ENCODE results near the gene MT1E.

MT1E gene

DNA sequence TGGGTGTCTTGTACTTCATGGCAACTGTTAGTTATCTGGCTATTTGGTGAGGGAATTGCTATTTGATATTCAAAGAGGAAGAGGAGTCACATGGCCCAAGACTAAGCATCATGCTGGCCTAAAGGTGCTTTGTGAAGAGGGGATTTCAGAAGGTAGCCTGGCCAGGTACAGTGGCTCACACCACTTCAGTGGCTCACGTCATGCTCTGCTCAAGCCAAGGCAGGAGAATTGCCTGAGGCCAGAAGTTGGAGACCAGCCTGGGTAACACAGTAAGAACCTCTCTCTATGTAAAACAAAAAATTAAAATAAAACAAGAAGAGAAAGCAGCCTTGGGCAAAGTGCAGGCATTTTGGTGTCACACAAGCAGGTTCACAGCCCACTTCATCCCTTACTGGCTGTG, 19.7 kb downstream of the MT1E start:
- TF ChIP-seq, protein P1, sequence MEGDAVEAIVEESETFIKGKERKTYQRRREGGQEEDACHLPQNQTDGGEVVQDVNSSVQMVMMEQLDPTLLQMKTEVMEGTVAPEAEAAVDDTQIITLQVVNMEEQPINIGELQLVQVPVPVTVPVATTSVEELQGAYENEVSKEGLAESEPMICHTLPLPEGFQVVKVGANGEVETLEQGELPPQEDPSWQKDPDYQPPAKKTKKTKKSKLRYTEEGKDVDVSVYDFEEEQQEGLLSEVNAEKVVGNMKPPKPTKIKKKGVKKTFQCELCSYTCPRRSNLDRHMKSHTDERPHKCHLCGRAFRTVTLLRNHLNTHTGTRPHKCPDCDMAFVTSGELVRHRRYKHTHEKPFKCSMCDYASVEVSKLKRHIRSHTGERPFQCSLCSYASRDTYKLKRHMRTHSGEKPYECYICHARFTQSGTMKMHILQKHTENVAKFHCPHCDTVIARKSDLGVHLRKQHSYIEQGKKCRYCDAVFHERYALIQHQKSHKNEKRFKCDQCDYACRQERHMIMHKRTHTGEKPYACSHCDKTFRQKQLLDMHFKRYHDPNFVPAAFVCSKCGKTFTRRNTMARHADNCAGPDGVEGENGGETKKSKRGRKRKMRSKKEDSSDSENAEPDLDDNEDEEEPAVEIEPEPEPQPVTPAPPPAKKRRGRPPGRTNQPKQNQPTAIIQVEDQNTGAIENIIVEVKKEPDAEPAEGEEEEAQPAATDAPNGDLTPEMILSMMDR (conservative IDR thresholded peaks at IDR 0.05) = no peak
- TF ChIP-seq ZFX (IDR thresholded peaks at IDR 0.05) = no peak
- H3K27ac ChIP-seq = no peak overlapping the region

DNA sequence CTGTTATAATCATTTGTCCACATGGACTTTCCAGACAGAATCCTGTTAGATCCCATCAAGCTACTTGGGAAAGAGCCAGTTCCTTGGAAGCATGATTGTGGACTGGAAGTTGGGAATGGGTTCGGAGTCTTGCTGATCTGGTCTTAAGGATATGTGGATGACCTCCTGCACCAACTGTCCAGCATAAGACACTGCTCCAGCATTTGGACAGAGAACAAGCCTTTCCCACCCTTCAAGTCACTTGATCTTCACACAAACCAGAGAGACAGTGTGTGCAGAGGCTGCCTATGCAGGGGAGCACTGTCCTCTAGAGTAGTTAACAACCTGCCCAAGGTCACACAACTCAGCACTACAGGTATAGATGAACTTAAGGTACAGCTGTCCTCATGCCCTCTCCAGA, 20.3 kb downstream of the MT1E start:
- H3K27ac ChIP-seq = no peak overlapping the region
- TF ChIP-seq ZFX (IDR thresholded peaks at IDR 0.05) = no peak
- TF ChIP-seq, protein P1 (conservative IDR thresholded peaks at IDR 0.05) = no peak

DNA sequence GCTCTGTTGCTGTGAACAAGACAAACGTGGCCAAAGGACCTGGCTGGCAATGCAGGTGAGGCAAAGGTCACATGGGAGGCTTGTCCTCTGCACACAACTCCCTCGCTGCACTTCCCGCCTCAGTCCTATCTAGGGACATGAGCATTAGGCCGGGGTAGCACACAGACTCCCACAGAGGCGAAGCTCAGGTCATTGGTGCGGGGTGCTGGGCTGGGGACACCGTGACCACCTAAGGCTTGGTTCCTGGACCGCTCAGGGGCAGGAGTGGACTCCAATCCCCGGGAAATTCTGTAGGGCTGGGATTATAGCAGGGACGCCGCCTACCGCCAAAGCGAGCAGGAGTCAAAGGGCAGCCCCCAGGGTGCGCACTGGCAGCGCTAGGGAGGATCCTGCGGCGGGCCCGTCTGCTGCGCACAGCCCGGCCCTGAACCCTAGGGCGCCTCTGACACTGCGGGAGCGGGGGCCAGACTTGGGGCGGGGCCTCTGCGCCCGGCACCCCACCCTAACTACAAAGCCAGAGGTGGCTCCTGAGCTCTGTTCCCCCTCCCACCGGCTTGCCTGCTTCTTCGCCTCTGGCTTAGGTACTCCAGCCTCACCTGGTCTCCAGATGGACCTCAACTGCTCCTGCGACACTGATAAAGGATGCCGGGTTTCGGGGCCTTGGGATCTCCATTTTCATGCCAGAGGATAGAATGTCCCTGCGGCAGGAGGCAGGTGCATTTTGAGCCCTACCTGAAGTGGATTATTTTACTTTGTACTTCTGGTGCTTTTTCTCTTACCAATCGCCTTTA, 22.3 kb downstream of the MT1E start:
- no peak overlapping the region for H3K27ac ChIP-seq
- no peak for TF ChIP-seq ZFX (IDR thresholded peaks at IDR 0.05)
- TF ChIP-seq, protein P1 (conservative IDR thresholded peaks at IDR 0.05) = no peak

DNA sequence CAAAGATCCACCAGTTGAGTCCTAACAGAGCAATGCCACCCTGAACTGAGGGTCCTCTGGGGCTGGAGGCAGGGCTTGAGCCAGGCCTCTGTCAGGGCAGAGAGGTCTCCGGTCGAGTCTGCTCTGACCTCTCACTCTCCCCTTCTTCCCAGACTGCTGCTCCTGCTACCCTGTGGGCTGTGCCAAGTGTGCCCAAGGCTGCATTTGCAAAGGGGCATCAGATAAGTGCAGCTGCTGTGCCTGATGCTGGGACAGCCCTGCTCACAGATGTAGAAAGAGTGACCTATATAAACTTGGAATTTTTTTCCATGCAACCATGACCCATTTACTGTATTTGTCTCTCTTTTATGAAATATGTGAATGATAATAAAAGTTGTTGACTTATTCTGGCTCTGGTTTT, 23.7 kb downstream of the MT1E start:
- TF ChIP-seq ZFX (IDR thresholded peaks at IDR 0.05) = no peak
- TF ChIP-seq, protein P1 (conservative IDR thresholded peaks at IDR 0.05) = no peak
- H3K27ac ChIP-seq = no peak overlapping the region

DNA sequence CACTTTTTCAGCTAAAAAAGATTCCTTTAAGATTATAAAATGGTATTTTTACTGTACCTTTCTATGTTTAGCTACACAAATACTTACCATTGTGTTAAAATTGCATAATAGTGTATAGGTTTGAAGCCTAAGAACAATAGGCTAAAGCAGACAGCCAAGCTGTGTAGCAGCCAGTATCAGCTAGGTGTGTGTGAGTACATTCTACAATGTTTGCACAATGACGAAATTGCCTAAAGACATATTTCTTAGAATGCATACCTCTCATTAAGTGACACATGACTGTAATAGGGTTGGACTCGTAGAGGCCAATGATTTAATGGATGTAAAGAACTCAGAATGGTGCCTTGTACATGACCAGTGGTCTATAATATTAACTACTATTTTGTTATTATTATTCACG, 24.2 kb downstream of the MT1E start:
- TF ChIP-seq, protein P1 (conservative IDR thresholded peaks at IDR 0.05) = no peak
- TF ChIP-seq ZFX (IDR thresholded peaks at IDR 0.05) = no peak
- H3K27ac ChIP-seq = no peak overlapping the region

DNA sequence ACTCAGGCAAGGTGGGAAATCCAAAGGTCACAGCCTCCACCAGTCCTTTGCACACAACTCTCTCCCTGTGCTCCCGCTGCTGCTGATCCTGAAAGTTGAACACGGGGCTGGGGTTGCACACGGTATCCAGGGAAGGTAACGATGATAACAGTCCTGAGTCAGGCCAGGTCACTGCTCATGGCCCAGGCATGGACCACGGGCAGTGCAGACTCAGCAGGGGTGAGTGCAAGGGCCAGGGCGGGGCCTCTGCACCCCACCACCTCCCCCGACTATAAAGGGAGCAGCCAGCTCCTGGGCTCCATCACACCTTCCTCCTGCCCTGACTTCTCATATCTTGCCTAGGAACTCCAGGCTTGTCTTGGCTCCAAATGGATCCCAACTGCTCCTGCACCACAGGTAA, 26.0 kb downstream of the MT1E start, which contains the start of gene MT1B:
Gene MT1B (plus strand): TSS at position 301 of the 400 bp plus-strand sequence. CDS start 68 bp downstream, at position 369.
- no peak within 1 kb of the TSS for H3K27ac ChIP-seq
- TF ChIP-seq ZFX (IDR thresholded peaks at IDR 0.05) = no peak
- TF ChIP-seq, protein P1 (conservative IDR thresholded peaks at IDR 0.05) = no peak

DNA sequence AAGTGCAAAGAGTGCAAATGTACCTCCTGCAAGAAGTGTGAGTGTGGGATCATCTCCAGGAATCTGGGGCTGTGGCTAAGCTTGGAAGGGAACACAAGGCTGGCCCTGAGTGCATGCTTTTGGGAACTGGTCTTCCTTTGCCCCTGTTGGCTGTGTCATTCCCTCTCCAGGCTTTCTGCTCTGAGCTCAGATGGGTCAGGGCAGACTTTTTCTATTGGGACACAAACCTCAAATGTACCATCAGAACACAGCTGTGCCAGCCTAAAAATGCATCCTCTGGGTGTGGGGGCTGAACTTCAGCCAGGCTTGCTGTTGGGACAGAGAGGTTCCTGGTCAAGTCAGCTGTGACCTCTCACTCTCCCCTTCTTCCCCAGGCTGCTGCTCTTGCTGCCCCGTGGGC, 27.0 kb downstream of the MT1E start:
- TF ChIP-seq ZFX (IDR thresholded peaks at IDR 0.05) = no peak
- TF ChIP-seq, protein P1 (conservative IDR thresholded peaks at IDR 0.05) = no peak
- H3K27ac ChIP-seq = no peak overlapping the region

Data from C4-2B (cell line).